Measurements from ENCODE around the gene TRIO.

DNA sequence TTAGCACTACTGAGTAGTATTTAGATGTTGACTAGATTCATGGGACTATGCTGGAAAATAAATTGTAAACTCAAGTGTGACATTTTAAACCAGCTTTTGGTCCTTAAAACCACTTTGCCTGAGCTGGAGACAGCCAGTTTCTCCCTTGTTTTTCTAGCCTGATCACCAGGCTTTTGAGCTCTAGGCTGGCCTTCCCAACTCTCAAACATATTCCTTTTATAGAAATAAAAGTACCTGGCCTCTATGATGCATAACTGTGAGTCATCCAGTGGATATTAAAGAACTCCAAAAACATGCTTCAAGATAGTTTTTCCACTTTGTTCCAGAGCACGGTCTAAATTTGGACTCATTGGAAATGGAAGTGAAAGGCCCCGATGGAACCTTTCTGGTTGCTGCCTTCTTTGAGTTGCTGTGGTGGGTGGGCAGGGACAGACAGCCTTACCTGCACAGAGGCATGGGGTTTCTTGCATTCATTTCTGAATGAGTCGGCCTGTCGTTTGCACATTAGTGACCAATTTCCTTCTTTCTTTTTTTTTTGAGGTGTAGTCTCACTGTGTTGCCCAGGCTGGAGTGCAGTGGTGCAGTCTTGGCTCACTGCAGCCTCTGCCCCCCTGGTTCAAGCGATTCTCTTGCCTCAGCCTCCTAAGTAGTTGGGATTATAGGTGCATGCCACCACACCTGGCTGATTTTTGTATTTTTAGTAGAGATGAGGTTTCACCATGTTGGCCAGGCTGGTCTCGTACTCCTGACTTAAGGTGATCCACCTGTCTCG, 43.1 kb downstream of the TRIO start:
- no peak for TF ChIP-seq CTCF (optimal IDR thresholded peaks at IDR 0.05 in 1 of 3, IDR thresholded peaks at IDR 0.05 in 1 of 3, conservative IDR thresholded peaks at IDR 0.05 in 1 of 3; ENCODE audit: extremely low read depth in 1 of 3, insufficient read depth in 2 of 3, low read length in 3 of 3)
- TF ChIP-seq EZH2 (IDR thresholded peaks at IDR 0.05; ENCODE audit: low read length) = no peak

Data from keratinocyte (primary cell).